Measurements from ENCODE around the gene USP15.

GRCh38 chr12:62259631-62259992 is 592 bp upstream of the USP15 start:
- TF ChIP-seq REST (IDR thresholded peaks at IDR 0.05; ENCODE audit: insufficient replicate concordance, low read depth): no peak
- TF ChIP-seq POLR2AphosphoS5 (IDR thresholded peaks at IDR 0.05; ENCODE audit: low read depth): no peak

All from HL-60 (cell line).